Natural killer cell (primary cell): ENCODE data around the gene PRDM13. TPM values are rescaled to one million over a fixed set of nuclear protein-coding genes. Genes with fewer than 3 reads are reported as not detected.
"Not testable (repeated sequence)": the region's sequence is repeated elsewhere in the genome, so short reads cannot be mapped to it uniquely, and the experiment has no call there.

Experiments
- ATAC-seq, 3 donors: fragments of 150-1000 bp in 2 of 3; fragments of 200-7000 bp in 1 of 3; cut with Tn5 transposase; 1 replicate in 1 of 3; 2 replicates in 2 of 3; pipeline ENCODE4 v1.10.0; 2021; ENCODE audit warnings: mild to moderate bottlenecking in 2 of 3, moderate library complexity in 2 of 3
- DNase-seq, 2 donors: peaks; one replicate each; pipeline versions ENCODE4 v3.0.0 to v3.0.0-alpha.2; 2013 to 2021; ENCODE audit warnings: mixed read lengths in 1 of 2
- H3K27ac ChIP-seq: one replicate; pipeline ENCODE4 v1.5.1; 2013; ENCODE audit warnings: mild to moderate bottlenecking, low read length
- H3K27me3 ChIP-seq: one replicate; pipeline ENCODE4 v1.6.1; 2013; ENCODE audit warnings: low read length; ENCODE audit not compliant: control insufficient read depth, insufficient read depth
- H3K36me3 ChIP-seq: one replicate; pipeline ENCODE4 v1.6.1; 2013; ENCODE audit warnings: low read length; ENCODE audit not compliant: control insufficient read depth, insufficient read depth
- H3K4me1 ChIP-seq: one replicate; pipeline ENCODE4 v1.6.1; 2013; ENCODE audit warnings: low read length; ENCODE audit not compliant: control insufficient read depth, insufficient read depth
- H3K4me3 ChIP-seq: one replicate; pipeline ENCODE4 v1.5.1; 2013; ENCODE audit warnings: low read length
- H3K9me3 ChIP-seq: one replicate; pipeline ENCODE4 v1.6.1; 2013; ENCODE audit warnings: low read length; ENCODE audit not compliant: control insufficient read depth, insufficient read depth
- H3K27ac Mint-ChIP-seq, 2 donors: one replicate each; pipeline ENCODE4 v1.8.0; 2022; ENCODE audit warnings: mild to moderate bottlenecking in 2 of 2, mixed read lengths in 2 of 2, moderate library complexity in 1 of 2
- H3K27me3 Mint-ChIP-seq, 2 donors: one replicate each; pipeline ENCODE4 v1.8.0; 2022; ENCODE audit warnings: low read depth in 2 of 2, mixed read lengths in 2 of 2
- H3K36me3 Mint-ChIP-seq: one replicate; pipeline ENCODE4 v1.8.0; 2022; ENCODE audit warnings: mixed read lengths
- H3K4me1 Mint-ChIP-seq, 2 donors: one replicate each; pipeline ENCODE4 v1.8.0; 2022; ENCODE audit warnings: mixed read lengths in 2 of 2
- H3K4me3 Mint-ChIP-seq: one replicate; pipeline ENCODE4 v1.8.0; 2022; ENCODE audit warnings: mild to moderate bottlenecking, moderate library complexity, mixed read lengths
- H3K9me3 Mint-ChIP-seq, 2 donors: one replicate each; pipeline ENCODE4 v1.8.0; 2022; ENCODE audit warnings: mixed read lengths in 2 of 2
- CTCF ChIP-seq: fragments of 200-600 bp; IDR thresholded peaks from one replicate; pipeline ENCODE4 v1.8.0; 2022; ENCODE audit warnings: antibody characterized with exemption
- WGBS: methylation state at CpG from one replicate; pipeline ENCODE4 v1.1.7; 2013; ENCODE audit warnings: missing lambda C conversion rate; ENCODE audit not compliant: insufficient coverage; 5-methylcytosine and 5-hydroxymethylcytosine counted together
- intact Hi-C: fragments of 100-400 bp; cut with micrococcal nuclease; formaldehyde crosslinking; loops from one replicate; pipeline ENCODE4 v1.14.2; 2022
- total RNA-seq, 4 donors: library from RNA; stranded (reverse); fragments of 120-200 nt in 1 of 4; gene quantifications; one replicate each; pipeline versions ENCODE4 v1.2.3 to v1.2.4, GENCODE V29; 2013 to 2022

Gene PRDM13
- total RNA-seq, 3 donors from 2014 or later (not counting 1 experiment from before 2014, with no cell fraction given) = not detected

- no peak for TF ChIP-seq CTCF
- Mint-ChIP-seq H3K27me3 (peaks cover 63 to 93% of the 10 kb centered on the region in 2 donors), H3K9me3 (no peaks in the 10 kb centered on the region), H3K4me1 (peaks cover 6 to 8% of the 10 kb centered on the region in 2 donors), H3K4me3 (no peak overlapping the region), H3K27ac (no peak overlapping the region), H3K36me3 (peaks cover 8% of the 10 kb centered on the region)
- ATAC-seq = no peak
- Histone ChIP-seq H3K9me3 (peaks cover 4% of the 10 kb centered on the region), H3K4me3 (no peak overlapping the region), H3K27ac (no peak overlapping the region), H3K36me3 (no peaks in the 10 kb centered on the region), H3K4me1 (peaks cover 12% of the 10 kb centered on the region), H3K27me3 (peaks cover 71% of the 10 kb centered on the region)
- 13% methylated on average over 65 of the region's 65 CpGs for WGBS
- intact Hi-C loops = no loop called here
- DNase-seq = no peak
Measured at GRCh38 chr6:99618649-99619408, 12.2 kb downstream of the PRDM13 start.

GRCh38 chr6:99619409-99619762 is 12.8 kb downstream of the PRDM13 start:
- Histone ChIP-seq H3K4me1 (peaks cover 6% of the 10 kb centered on the region), H3K4me3 (no peak overlapping the region), H3K27me3 (peaks cover 71% of the 10 kb centered on the region), H3K36me3 (no peaks in the 10 kb centered on the region), H3K27ac (no peak overlapping the region), H3K9me3 (peaks cover 4% of the 10 kb centered on the region)
- Mint-ChIP-seq H3K4me1 (peaks cover 6% of the 10 kb centered on the region in 2 donors), H3K27ac (no peak overlapping the region), H3K36me3 (peaks cover 8% of the 10 kb centered on the region), H3K27me3 (peaks cover 66 to 97% of the 10 kb centered on the region in 2 donors), H3K9me3 (peaks cover 0 to 2% of the 10 kb centered on the region in 2 donors), H3K4me3 (no peak overlapping the region)
- WGBS = 13% methylated on average over 3 of the region's 5 CpGs
- ATAC-seq = no peak
- no peak for TF ChIP-seq CTCF
- intact Hi-C loops = no loop called here
- DNase-seq = no peak

- DNase-seq, H3K36me3 ChIP-seq, H3K9me3 Mint-ChIP-seq, H3K27ac Mint-ChIP-seq, H3K9me3 ChIP-seq, H3K4me3 Mint-ChIP-seq, H3K36me3 Mint-ChIP-seq, H3K4me3 ChIP-seq, H3K4me1 ChIP-seq, H3K4me1 Mint-ChIP-seq, intact Hi-C loops, H3K27ac ChIP-seq, ATAC-seq: not testable (repeated sequence)
- H3K27me3 Mint-ChIP-seq = peaks cover 54 to 88% of the 10 kb centered on the region in 2 donors
- 93% methylated on average over 2 of the region's 2 CpGs for WGBS
- H3K27me3 ChIP-seq = peaks cover 49% of the 10 kb centered on the region
Measured at GRCh38 chr6:99622044-99622443, 15.4 kb downstream of the PRDM13 start.

GRCh38 chr6:99629293-99629692 is 22.7 kb downstream of the PRDM13 start:
- no peak for ATAC-seq

More at GRCh38 chr6:99629293-99629692, 22.7 kb downstream of the PRDM13 start:
- no peak for TF ChIP-seq CTCF
- Mint-ChIP-seq H3K9me3 (peaks cover 0 to 3% of the 10 kb centered on the region in 2 donors), H3K4me3 (no peak overlapping the region), H3K27me3 (peaks cover 24 to 52% of the 10 kb centered on the region in 2 donors), H3K36me3 (no peaks in the 10 kb centered on the region), H3K27ac (no peak overlapping the region), H3K4me1 (no peaks in the 10 kb centered on the region)
- WGBS = 68% methylated on average over 3 of the region's 3 CpGs
- Histone ChIP-seq H3K27ac (no peak overlapping the region), H3K36me3 (no peaks in the 10 kb centered on the region), H3K27me3 (peaks cover 16% of the 10 kb centered on the region), H3K4me3 (no peak overlapping the region), H3K9me3 (no peaks in the 10 kb centered on the region), H3K4me1 (no peaks in the 10 kb centered on the region)
- intact Hi-C loops = no loop called here
- no peak for DNase-seq
